ENCODE data around the gene ADAP1.

- no peak for TF ChIP-seq EZH2 (IDR thresholded peaks at IDR 0.05; ENCODE audit: insufficient read depth, poor library complexity, severe bottlenecking)
- TF ChIP-seq EZH2phosphoT487 (IDR thresholded peaks at IDR 0.05; ENCODE audit: insufficient read depth, low read depth) = no peak
These were observed 63.6 kb downstream of the ADAP1 start for GRCh38 chr7:890868-891267.
